Esophagus muscularis mucosa (tissue), 3 donors: Measurements from ENCODE around the gene VKORC1L1.

Experiments
- EP300 ChIP-seq: sonication (generic); formaldehyde crosslinking; IDR thresholded peaks from one replicate; pipeline ENCODE4 v1.6.1; 2017; ENCODE audit warnings: antibody characterized with exemption
- POLR2AphosphoS5 ChIP-seq, 2 donors: sonication (generic); formaldehyde crosslinking; IDR thresholded peaks; one replicate each; pipeline ENCODE4 v1.6.1; 2017; ENCODE audit warnings: antibody characterized with exemption in 2 of 2

- TF ChIP-seq POLR2AphosphoS5 (IDR thresholded peaks at IDR 0.05) (no peak), EP300 (no peak)
These were observed 89.2 kb downstream of the VKORC1L1 start for GRCh38 chr7:65962033-65962432.
